ENCODE results near the gene TJP1.

DNA sequence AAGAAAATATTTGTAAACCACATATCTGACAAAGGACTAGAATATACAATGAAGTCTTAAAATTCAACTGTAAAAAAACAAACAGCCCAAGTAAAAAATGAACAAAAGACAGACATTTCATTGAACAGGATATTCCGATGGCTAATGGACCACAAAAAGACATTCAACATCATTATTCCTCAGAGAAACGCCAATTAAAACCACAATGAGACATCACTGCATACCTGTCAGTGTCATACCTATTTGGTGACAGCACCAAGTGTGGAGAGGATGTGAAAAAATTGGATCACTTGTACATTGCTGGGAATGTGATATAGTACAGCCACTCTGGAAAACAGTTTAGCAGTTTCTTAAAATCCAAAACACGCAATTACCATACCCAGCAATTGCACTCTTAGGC, 29.9 kb upstream of the TJP1 start:
- TF ChIP-seq ZZZ3 (IDR thresholded peaks at IDR 0.05) (no peak), POLR2AphosphoS5 (IDR thresholded peaks at IDR 0.05; ENCODE audit: control insufficient read depth, insufficient read depth, low read depth, low read length) (no peak), POLR2B (IDR thresholded peaks at IDR 0.05; ENCODE audit: low read depth, partially characterized antibody) (no peak), U2AF2 (optimal IDR thresholded peaks at IDR 0.05; ENCODE audit: low read depth, low read length) (no peak), MAX (CRISPR knock-in tag; IDR thresholded peaks at IDR 0.05) (no peak)
